B cell (primary cell): ENCODE results near the gene COTL1. TPM values are rescaled to one million over a fixed set of nuclear protein-coding genes. Genes with fewer than 3 reads are reported as not detected.

Experiments
- ATAC-seq: fragments of 200-7000 bp; cut with Tn5 transposase; one replicate; pipeline ENCODE4 v1.10.0; 2021; ENCODE audit warnings: low read depth, mild to moderate bottlenecking, moderate number of reproducible peaks, moderate library complexity
- CTCF ChIA-PET: fragments of 350-600 bp; sonication (Branson Sonifier 250); formaldehyde crosslinking; loops from one replicate; lab custom pipeline; 2021; ENCODE audit warnings: antibody characterized with exemption, inconsistent platforms; lab: Charles Lee
- POLR2A ChIA-PET: fragments of 350-600 bp; sonication (Branson Sonifier 250); formaldehyde crosslinking; loops from one replicate; lab custom pipeline; 2021; ENCODE audit warnings: antibody characterized with exemption; lab: Charles Lee
- DNase-seq: peaks from one replicate; pipeline ENCODE4 v3.0.0; 2013
- H2AFZ ChIP-seq: 2 replicates; pipeline ENCODE4 v1.6.1; 2012; ENCODE audit warnings: mild to moderate bottlenecking, low read depth, low read length; ENCODE audit not compliant: insufficient read depth, poor library complexity, severe bottlenecking
- H3K27ac ChIP-seq, 2 donors: 1 replicate in 1 of 2; 2 replicates in 1 of 2; pipeline ENCODE4 v1.5.1; 2012 to 2013; ENCODE audit warnings: low read length in 2 of 2, mild to moderate bottlenecking in 2 of 2, moderate library complexity in 1 of 2
- H3K27me3 ChIP-seq, 4 experiments: fragments of 200-600 bp in 1 of 4; sonication (generic) in 1 of 4; replicated peaks in 1 of 4; 1 replicate in 2 of 4; 2 replicates in 2 of 4; pipeline versions ENCODE4 v1.6.1 to v1.7.0; 2013 to 2016; ENCODE audit warnings: low read length in 3 of 4, mild to moderate bottlenecking in 2 of 4, mixed read lengths in 1 of 4, moderate library complexity in 1 of 4; ENCODE audit not compliant: insufficient read depth in 4 of 4, control insufficient read depth in 3 of 4; ENCODE audit errors: control extremely low read depth in 1 of 4
- H3K36me3 ChIP-seq, 2 experiments: replicated peaks in 1 of 2; 1 replicate in 1 of 2; 2 replicates in 1 of 2; pipeline versions ENCODE4 v1.6.1 to v1.7.1; 2013; ENCODE audit warnings: low read length in 1 of 2; ENCODE audit not compliant: insufficient read depth in 2 of 2, control insufficient read depth in 1 of 2; ENCODE audit errors: control extremely low read depth in 1 of 2, extremely low read depth in 1 of 2
- H3K4me1 ChIP-seq, 2 donors: fragments of 200-600 bp in 1 of 2; sonication (generic) in 1 of 2; 1 replicate in 1 of 2; 2 replicates in 1 of 2; pipeline versions ENCODE4 v1.5.1 to v1.6.1; 2013 to 2017; ENCODE audit warnings: low read length in 2 of 2; ENCODE audit not compliant: control insufficient read depth in 2 of 2, insufficient read depth in 2 of 2
- H3K4me2 ChIP-seq: replicated peaks from 2 replicates; pipeline ENCODE3; 2012; ENCODE audit warnings: mild to moderate bottlenecking, low read depth, low read length; ENCODE audit not compliant: poor library complexity, severe bottlenecking
- H3K4me3 ChIP-seq, 5 experiments: fragments of 200-600 bp in 1 of 5; sonication (generic) in 1 of 5; 1 replicate in 3 of 5; 2 replicates in 2 of 5; pipeline versions ENCODE4 v1.5.1 to v1.7.0; 2011 to 2016; ENCODE audit warnings: low read length in 4 of 5, mild to moderate bottlenecking in 4 of 5, low read depth in 2 of 5, control low read depth in 1 of 5, moderate library complexity in 1 of 5; ENCODE audit not compliant: insufficient read depth in 1 of 5; ENCODE audit errors: control extremely low read depth in 1 of 5, extremely low read depth in 1 of 5
- H3K79me2 ChIP-seq: fragments of 200-600 bp; sonication (generic); one replicate; pipeline ENCODE4 v1.6.0; 2016; ENCODE audit warnings: low read length; ENCODE audit not compliant: control insufficient read depth, insufficient read depth
- H3K9ac ChIP-seq: fragments of 200-600 bp; sonication (generic); 2 replicates; pipeline ENCODE4 v1.6.1; 2017; ENCODE audit warnings: mild to moderate bottlenecking, low read length, moderate library complexity
- H3K9me3 ChIP-seq, 3 donors: one replicate each; pipeline versions ENCODE4 v1.6.1 to v1.7.1; 2013; ENCODE audit warnings: low read length in 2 of 3; ENCODE audit not compliant: control insufficient read depth in 2 of 3, insufficient read depth in 1 of 3; ENCODE audit errors: control extremely low read depth in 1 of 3
- H4K20me1 ChIP-seq: 2 replicates; pipeline ENCODE4 v1.6.0; 2012; ENCODE audit warnings: mild to moderate bottlenecking, low read length; ENCODE audit not compliant: insufficient read depth, control insufficient read depth, poor library complexity, severe bottlenecking
- H3K27ac Mint-ChIP-seq: one replicate; pipeline ENCODE4 v1.8.0; 2021; ENCODE audit warnings: mixed read lengths
- H3K27me3 Mint-ChIP-seq: one replicate; pipeline ENCODE4 v1.8.0; 2021; ENCODE audit warnings: mixed read lengths
- H3K4me1 Mint-ChIP-seq: one replicate; pipeline ENCODE4 v1.8.0; 2021; ENCODE audit warnings: mixed read lengths
- H3K4me3 Mint-ChIP-seq: one replicate; pipeline ENCODE4 v1.8.0; 2021; ENCODE audit warnings: mixed read lengths
- H3K9me3 Mint-ChIP-seq: one replicate; pipeline ENCODE4 v1.8.0; 2022; ENCODE audit warnings: mixed read lengths; ENCODE audit not compliant: insufficient read depth
- EZH2 ChIP-seq: IDR thresholded peaks from 2 replicates; pipeline ENCODE4 v1.6.1; 2012; ENCODE audit warnings: borderline replicate concordance, low read depth, mild to moderate bottlenecking, moderate library complexity, low read length; ENCODE audit not compliant: insufficient read depth, poor library complexity, severe bottlenecking
- WGBS: methylation state at CpG from one replicate; pipeline ENCODE4 v1.1.5; 2013; ENCODE audit warnings: missing lambda C conversion rate; ENCODE audit not compliant: insufficient coverage; 5-methylcytosine and 5-hydroxymethylcytosine counted together
- intact Hi-C: fragments of 100-400 bp; cut with micrococcal nuclease; formaldehyde crosslinking; loops from one replicate; pipeline ENCODE4 v1.10.0; 2022
- polyA plus RNA-seq: library from polyadenylated mRNA; depleted of rRNA; stranded (reverse); fragments of >200 nt; gene quantifications from 2 replicates; pipeline ENCODE4 v1.2.3, GENCODE V29; 2012
- total RNA-seq, 2 donors: library from RNA; stranded (reverse); fragments of 120-200 nt in 1 of 2; gene quantifications; 1 replicate in 1 of 2; 2 replicates in 1 of 2; pipeline versions ENCODE4 v1.2.3 to v1.2.4, GENCODE V29; 2013 to 2022
- TF ChIP-seq, protein P1 (sequence below): fragments of 200-600 bp; IDR thresholded peaks from one replicate; pipeline ENCODE4 v1.8.0; 2022; ENCODE audit warnings: antibody characterized with exemption, mild to moderate bottlenecking

COTL1 gene
- total and polyA plus RNA-seq, 2 donors (not counting 1 experiment from before 2014, with no cell fraction given): 158 to 264 TPM

DNA sequence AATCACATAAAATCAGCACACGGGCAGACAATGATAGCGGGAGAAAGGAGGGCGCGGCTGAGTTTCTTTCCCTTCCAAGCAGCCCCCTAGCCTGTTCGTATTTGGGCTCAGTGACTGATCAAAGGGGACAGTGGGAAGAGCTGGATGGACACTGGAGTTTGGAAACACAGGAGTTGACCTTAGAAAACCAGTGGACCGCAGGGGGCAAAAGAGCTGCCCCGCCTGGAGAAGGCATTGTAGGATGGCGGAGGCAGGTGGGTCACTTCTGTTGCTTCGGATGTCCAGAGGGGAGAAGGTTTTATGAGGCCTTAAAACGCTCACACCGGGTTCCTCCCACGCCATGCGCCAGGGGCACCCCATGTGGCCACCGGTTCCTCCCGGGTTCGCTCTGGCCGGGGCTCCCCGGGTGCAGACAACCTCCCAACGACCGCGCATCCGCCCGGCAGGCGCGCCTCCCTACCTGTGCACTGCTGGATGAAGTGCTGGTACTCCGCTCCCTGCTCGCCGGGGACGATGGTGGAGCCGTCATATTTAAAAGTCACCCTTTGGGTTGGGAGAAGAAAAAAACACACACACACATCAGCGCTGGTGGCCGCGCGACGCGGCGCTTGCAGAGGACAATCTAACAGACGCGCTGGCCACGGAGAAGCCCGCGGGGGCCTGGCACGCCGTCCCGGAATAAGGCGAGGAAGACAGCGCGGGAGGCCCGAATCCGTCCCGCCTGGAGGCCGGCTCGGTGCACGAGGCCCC, 662 bp downstream of the COTL1 start:
- no peaks in the 10 kb centered on the region for H3K27me3 Mint-ChIP-seq
- Histone ChIP-seq H2AFZ (peak overlapping the region; percentile 77), H3K9ac (peak overlapping the region; percentile 82), H3K27me3 (no peaks in the 10 kb centered on the region), H4K20me1 (peaks cover 31% of the 10 kb centered on the region), H3K79me2 (peaks cover 60% of the 10 kb centered on the region), H3K4me2 (peak overlapping the region; percentile 88), H3K4me1 (peaks cover 51 to 69% of the 10 kb centered on the region in 2 donors), H3K4me3 (peak overlapping the region; percentile 73 to 96 (median 85)), H3K9me3 (no peaks in the 10 kb centered on the region), H3K36me3 (peaks cover 0 to 36% of the 10 kb centered on the region in 2 experiments), H3K27ac (peak overlapping the region; percentile 4 to 72)
- DNase-seq (no peak), ATAC-seq (no peak)
- TF ChIP-seq EZH2: no peak
- TF ChIP-seq, protein P1, sequence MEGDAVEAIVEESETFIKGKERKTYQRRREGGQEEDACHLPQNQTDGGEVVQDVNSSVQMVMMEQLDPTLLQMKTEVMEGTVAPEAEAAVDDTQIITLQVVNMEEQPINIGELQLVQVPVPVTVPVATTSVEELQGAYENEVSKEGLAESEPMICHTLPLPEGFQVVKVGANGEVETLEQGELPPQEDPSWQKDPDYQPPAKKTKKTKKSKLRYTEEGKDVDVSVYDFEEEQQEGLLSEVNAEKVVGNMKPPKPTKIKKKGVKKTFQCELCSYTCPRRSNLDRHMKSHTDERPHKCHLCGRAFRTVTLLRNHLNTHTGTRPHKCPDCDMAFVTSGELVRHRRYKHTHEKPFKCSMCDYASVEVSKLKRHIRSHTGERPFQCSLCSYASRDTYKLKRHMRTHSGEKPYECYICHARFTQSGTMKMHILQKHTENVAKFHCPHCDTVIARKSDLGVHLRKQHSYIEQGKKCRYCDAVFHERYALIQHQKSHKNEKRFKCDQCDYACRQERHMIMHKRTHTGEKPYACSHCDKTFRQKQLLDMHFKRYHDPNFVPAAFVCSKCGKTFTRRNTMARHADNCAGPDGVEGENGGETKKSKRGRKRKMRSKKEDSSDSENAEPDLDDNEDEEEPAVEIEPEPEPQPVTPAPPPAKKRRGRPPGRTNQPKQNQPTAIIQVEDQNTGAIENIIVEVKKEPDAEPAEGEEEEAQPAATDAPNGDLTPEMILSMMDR: no peak
- 3% methylated on average over 48 of the region's 54 CpGs for WGBS
- peaks cover 70% of the 10 kb centered on the region for H3K4me1 Mint-ChIP-seq
- ChIA-PET POLR2A (interaction anchor here (1.2 to 2.1 kb wide), 6 partner anchors 17 to 111 kb away, joined by 4 to 14 read pairs (median 6); no protein-coding TSS in a partner anchor), CTCF (interaction anchor here (0.8 to 29.5 kb wide), 7 partner anchors 11 to 113 kb away, joined by 3 to 536 read pairs (median 11); partner anchors contain the start of gene MEAK7)
- H3K27ac Mint-ChIP-seq: peak overlapping the region; percentile 90
- peak overlapping the region; percentile 88 for H3K4me3 Mint-ChIP-seq
- H3K9me3 Mint-ChIP-seq: no peaks in the 10 kb centered on the region
- intact Hi-C loops: loop anchor here (2.0 kb wide), 2 partner anchors 16 to 54 kb away; no protein-coding TSS in a partner anchor
